ENCODE results near the gene TAF1. TPM values are rescaled to one million over a fixed set of nuclear protein-coding genes. Genes with fewer than 3 reads are reported as not detected.

TAF1 gene
- total and polyA plus RNA-seq, 9 of the 15 experiments (the other 6 are each of a cell fraction or from before 2014, with no cell fraction given) = 6.4 to 45.1 (median 38.1) TPM

DNA sequence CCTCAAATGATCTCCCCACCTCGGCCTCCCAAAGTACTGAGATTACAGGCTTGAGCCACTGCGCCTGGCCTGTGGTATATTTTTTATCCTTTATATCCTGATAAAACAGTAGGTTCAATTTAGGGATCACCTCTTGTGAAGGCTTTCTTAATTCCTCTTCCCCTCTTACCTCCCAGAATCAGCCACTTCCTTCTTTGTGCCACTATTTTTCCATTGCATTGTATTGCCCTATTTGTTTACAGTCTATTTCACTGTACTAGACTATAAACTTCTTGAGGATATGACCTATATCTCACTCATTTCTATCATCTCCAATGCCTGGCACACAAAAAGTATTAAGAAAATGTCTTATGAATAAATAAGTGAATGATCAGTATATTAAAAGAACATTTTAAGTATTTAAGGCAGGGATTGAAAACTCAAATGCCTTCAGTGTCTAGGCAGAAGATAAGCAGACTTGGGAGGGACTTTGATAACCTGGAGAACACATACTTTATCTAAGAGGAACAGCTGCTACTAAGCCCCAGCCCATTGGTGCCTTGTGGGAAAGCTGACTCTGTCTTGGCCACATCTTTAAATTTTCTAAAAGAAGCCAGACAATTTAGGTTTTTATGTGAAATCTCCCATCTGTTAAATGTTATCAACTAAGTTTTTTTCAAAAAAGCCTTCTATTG lies 84.4 kb downstream of the TAF1 start (continued):
- TF ChIP-seq, protein P1, sequence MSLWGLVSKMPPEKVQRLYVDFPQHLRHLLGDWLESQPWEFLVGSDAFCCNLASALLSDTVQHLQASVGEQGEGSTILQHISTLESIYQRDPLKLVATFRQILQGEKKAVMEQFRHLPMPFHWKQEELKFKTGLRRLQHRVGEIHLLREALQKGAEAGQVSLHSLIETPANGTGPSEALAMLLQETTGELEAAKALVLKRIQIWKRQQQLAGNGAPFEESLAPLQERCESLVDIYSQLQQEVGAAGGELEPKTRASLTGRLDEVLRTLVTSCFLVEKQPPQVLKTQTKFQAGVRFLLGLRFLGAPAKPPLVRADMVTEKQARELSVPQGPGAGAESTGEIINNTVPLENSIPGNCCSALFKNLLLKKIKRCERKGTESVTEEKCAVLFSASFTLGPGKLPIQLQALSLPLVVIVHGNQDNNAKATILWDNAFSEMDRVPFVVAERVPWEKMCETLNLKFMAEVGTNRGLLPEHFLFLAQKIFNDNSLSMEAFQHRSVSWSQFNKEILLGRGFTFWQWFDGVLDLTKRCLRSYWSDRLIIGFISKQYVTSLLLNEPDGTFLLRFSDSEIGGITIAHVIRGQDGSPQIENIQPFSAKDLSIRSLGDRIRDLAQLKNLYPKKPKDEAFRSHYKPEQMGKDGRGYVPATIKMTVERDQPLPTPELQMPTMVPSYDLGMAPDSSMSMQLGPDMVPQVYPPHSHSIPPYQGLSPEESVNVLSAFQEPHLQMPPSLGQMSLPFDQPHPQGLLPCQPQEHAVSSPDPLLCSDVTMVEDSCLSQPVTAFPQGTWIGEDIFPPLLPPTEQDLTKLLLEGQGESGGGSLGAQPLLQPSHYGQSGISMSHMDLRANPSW (CRISPR knock-in tag; IDR thresholded peaks at IDR 0.05) = no peak
- no peak for TF ChIP-seq NR4A1 (CRISPR knock-in tag; IDR thresholded peaks at IDR 0.05)
- no peak for TF ChIP-seq NR4A1 (tag; IDR thresholded peaks at IDR 0.05)
- TF ChIP-seq ZBTB1 (CRISPR knock-in tag; IDR thresholded peaks at IDR 0.05; ENCODE audit: borderline replicate concordance, low read depth) = no peak
- TF ChIP-seq ZFP30 (CRISPR knock-in tag; IDR thresholded peaks at IDR 0.05; ENCODE audit: borderline replicate concordance) = no peak
- TF ChIP-seq ZNF707 (CRISPR knock-in tag; conservative IDR thresholded peaks at IDR 0.05) = no peak
- TF ChIP-seq, protein P2, sequence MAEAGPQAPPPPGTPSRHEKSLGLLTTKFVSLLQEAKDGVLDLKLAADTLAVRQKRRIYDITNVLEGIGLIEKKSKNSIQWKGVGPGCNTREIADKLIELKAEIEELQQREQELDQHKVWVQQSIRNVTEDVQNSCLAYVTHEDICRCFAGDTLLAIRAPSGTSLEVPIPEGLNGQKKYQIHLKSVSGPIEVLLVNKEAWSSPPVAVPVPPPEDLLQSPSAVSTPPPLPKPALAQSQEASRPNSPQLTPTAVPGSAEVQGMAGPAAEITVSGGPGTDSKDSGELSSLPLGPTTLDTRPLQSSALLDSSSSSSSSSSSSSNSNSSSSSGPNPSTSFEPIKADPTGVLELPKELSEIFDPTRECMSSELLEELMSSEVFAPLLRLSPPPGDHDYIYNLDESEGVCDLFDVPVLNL (CRISPR knock-in tag; IDR thresholded peaks at IDR 0.05; ENCODE audit: low read depth) = no peak
- no peak for TF ChIP-seq ZNF253 (CRISPR knock-in tag; conservative IDR thresholded peaks at IDR 0.05)
- TF ChIP-seq FOXM1 (IDR thresholded peaks at IDR 0.05; ENCODE audit: low read depth) = peak; percentile 91
- TF ChIP-seq FOXM1 (CRISPR knock-in tag; IDR thresholded peaks at IDR 0.05; ENCODE audit: low read depth) = no peak
- no peak for TF ChIP-seq STAG1 (CRISPR knock-in tag; IDR thresholded peaks at IDR 0.05; ENCODE audit: borderline replicate concordance)
- TF ChIP-seq MYC (IDR thresholded peaks at IDR 0.05; ENCODE audit: low read depth, low read length) = no peak
- TF ChIP-seq MYC (CRISPR knock-in tag; IDR thresholded peaks at IDR 0.05; ENCODE audit: borderline replicate concordance, low read depth) = no peak
- TF ChIP-seq SREBF1 (IDR thresholded peaks at IDR 0.05; ENCODE audit: borderline replicate concordance, low read depth, low read length) = no peak
- TF ChIP-seq, protein P3, sequence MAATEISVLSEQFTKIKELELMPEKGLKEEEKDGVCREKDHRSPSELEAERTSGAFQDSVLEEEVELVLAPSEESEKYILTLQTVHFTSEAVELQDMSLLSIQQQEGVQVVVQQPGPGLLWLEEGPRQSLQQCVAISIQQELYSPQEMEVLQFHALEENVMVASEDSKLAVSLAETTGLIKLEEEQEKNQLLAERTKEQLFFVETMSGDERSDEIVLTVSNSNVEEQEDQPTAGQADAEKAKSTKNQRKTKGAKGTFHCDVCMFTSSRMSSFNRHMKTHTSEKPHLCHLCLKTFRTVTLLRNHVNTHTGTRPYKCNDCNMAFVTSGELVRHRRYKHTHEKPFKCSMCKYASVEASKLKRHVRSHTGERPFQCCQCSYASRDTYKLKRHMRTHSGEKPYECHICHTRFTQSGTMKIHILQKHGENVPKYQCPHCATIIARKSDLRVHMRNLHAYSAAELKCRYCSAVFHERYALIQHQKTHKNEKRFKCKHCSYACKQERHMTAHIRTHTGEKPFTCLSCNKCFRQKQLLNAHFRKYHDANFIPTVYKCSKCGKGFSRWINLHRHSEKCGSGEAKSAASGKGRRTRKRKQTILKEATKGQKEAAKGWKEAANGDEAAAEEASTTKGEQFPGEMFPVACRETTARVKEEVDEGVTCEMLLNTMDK (IDR thresholded peaks at IDR 0.05; ENCODE audit: borderline replicate concordance, insufficient read depth, low read depth, low read length, poor library complexity, severe bottlenecking) = no peak
- TF ChIP-seq, protein P4, sequence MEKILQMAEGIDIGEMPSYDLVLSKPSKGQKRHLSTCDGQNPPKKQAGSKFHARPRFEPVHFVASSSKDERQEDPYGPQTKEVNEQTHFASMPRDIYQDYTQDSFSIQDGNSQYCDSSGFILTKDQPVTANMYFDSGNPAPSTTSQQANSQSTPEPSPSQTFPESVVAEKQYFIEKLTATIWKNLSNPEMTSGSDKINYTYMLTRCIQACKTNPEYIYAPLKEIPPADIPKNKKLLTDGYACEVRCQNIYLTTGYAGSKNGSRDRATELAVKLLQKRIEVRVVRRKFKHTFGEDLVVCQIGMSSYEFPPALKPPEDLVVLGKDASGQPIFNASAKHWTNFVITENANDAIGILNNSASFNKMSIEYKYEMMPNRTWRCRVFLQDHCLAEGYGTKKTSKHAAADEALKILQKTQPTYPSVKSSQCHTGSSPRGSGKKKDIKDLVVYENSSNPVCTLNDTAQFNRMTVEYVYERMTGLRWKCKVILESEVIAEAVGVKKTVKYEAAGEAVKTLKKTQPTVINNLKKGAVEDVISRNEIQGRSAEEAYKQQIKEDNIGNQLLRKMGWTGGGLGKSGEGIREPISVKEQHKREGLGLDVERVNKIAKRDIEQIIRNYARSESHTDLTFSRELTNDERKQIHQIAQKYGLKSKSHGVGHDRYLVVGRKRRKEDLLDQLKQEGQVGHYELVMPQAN (IDR thresholded peaks at IDR 0.05; ENCODE audit: borderline replicate concordance) = no peak
- no peak for TF ChIP-seq RFX1 (IDR thresholded peaks at IDR 0.05)
- TF ChIP-seq ZNF668 (CRISPR knock-in tag; IDR thresholded peaks at IDR 0.05) = no peak
- no peak for TF ChIP-seq FOXA1 (IDR thresholded peaks at IDR 0.05; ENCODE audit: borderline replicate concordance)
- TF ChIP-seq ETV5 (CRISPR knock-in tag; IDR thresholded peaks at IDR 0.05; ENCODE audit: low read depth) = no peak

Measured in K562 (cell line).